GM19238 (cell line): ENCODE measurements around the gene NDUFS6.

ENCODE experiments used
- DNase-seq: peaks from one replicate; pipeline ENCODE4 v3.0.0; 2011; ENCODE audit warnings: low spot score; ENCODE audit not compliant: insufficient read length

The NDUFS6 gene

DNA sequence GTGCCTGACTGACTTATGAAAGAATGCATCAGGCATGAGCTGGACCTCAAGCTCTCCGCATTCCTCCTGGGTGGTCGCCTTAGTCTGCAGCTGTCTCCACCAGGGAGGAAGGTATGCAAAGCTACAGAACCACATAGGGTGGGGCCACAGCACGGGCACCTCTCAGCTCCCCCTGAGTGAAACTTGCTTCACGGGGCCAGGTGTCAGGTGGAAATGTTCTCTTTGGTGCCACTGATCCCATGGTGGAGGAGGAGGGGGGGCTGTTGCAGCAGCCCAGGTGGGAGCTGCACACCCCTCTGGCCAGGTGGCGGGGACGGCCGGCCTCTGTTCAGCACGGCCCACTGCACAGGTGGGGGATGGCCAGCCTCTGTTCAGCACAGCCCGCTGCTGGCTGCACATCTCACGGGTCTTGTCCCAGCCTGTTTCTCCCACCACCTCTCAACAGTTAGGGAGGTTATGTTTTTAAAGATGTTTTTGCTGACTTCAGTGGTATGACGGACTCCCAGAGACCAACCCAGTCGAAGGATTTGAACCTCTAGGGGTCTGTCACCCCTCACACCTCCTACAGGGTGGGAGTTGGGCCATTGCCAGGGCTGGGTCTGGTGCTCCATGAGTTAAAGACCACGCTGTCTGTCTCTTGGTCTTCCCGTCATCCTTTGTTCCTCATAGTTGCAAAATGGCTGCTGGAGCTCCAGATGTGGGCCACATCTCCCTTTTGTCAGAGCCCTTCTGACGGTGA lies 35.9 kb upstream of the NDUFS6 start:
- peak; percentile 60 for DNase-seq

DNA sequence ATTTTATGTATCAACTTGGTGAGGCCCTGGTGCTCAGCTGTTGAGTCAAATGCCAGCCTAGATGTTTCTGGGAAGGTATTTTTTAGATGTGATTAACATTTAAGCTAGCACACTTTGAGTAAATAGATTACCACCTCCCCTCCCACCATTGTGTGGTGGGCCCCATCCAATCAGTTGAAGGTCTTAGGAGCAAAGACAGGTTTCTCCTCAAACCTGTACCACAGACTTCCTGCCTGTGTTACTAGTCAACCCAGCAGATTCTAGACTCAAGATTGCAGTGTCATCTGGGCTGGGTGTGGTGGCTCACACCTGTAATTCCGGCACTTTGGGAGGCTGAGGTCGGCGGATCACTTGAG lies 35.3 kb upstream of the NDUFS6 start:
- DNase-seq: no peak

DNA sequence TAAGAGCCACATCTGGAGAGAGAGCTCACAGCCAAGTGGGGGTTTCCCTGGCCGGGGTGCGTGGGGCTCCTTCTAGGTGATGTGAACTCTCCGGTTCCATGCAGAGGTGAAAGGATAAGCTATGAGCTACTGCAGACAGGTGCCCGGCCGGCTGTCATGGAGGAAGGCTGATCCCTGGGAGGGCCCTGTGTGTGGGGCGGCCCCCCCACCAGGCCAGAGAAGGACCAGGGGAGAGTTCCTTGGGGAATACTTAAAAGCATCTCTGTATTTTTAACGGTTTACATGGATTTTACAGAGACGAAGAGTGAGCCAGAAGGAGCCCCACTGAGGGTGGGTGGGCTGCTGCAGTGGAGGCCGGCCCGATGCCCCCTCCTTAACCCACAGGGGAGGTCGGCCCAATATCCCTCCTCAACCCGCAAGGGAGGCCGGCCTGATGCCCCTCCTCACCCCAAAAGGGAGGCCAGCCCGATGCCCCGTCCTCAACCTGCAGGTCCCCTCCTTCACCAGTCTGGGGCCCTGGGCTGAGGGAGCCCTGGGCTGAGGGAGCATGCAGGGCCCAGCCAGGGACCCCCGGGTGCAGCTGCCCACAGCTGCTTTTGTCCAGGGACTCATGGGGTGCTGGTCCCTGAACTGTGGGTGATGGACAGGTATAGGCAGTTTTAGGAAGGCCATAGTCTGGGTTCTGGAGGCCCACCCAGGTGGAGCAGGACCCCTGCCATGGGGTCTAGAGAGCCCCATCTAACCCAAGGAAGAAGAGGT lies 33.5 kb upstream of the NDUFS6 start:
- DNase-seq: no peak

DNA sequence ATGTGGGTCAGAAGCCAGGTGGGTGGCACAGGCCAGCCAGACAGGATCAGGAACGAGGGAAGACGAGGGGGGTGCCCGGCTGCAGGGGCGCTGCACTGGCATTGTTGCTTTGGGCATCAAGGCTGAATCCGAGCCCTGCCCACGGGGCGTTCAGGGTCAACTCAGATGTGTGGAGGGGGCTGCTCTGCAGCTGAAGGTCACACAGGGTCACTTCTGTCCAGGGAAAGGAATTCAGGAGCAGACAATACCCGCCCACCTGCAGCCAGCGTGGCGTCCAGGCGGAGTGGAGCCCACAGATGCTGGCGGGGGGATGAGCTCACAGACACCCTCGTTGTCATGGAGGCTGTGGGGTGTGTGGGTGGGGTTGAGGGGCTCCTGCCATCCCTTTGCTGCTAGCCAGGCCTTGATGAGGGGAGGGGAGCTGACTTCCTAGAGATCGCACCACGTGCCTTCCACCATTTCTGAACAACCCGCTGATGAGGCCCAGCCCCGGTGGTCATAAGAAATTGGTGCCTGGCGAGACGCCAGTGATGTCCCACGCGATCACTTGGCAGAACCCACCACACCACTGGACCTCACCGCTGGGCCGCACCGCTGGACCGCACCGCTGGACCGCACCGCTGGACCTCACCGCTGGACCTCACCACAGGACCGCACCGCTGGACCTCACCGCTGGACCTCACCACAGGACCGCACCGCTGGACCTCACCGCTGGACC lies 32.8 kb upstream of the NDUFS6 start:
- no peak for DNase-seq

DNA sequence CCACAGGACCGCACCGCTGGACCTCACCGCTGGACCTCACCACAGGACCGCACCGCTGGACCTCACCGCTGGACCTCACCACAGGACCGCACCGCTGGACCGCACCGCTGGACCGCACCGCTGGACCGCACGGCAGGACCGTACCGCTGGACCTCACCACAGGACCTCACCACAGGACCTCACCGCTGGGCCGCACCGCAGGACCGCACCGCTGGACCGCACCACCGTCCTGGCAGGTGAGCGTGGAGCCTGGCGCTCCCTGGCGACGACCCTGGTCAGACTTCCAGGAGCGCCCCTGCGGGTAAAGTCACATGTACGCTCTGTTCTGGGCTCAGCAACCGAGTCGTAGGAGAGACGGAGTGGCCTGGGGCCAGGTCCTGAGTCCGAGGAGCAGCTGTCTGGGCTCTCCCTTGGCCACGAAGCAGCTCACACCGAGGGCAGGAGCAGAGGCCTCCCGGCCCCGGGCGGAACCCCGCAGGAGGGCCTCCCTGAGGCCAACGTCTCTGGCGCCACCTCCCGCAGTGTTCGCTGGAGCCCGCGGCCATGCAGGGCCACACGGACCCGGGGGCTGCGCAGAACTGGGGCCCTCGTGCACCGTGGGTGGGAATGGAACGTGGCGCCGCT lies 32.1 kb upstream of the NDUFS6 start:
- no peak for DNase-seq

DNA sequence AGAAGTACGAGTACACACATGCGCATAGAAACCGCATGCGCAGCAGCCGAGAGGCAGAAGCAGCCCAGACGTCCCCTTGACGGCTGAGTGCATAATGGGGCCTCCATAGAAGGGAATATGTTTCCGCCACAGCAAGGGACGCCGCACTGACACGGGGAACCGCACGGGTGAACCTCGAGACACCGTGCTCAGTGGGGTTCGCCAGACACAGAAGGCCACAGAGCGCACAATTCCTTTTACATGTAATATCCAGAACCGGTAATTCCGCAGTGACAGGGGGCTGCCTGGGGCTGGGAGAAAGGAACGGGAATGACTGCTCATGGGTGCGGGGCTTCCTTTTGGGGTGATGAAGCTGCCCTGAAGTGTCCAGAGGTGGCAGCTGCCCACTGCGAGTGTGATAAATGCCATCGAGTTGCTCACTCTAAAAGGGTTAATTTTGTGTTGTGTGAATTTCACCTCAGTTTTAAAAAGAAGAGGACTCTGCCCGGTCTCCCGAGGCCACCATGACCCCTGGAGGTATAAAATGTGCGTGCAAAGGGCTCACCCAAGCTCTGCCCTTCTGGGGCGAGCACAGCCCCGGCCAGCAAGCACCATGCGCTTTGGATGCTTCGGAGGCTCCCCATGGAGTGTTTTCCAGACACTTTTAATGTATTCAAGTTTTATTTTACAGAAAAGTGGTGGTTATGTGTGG lies 31.3 kb upstream of the NDUFS6 start:
- no peak for DNase-seq

DNA sequence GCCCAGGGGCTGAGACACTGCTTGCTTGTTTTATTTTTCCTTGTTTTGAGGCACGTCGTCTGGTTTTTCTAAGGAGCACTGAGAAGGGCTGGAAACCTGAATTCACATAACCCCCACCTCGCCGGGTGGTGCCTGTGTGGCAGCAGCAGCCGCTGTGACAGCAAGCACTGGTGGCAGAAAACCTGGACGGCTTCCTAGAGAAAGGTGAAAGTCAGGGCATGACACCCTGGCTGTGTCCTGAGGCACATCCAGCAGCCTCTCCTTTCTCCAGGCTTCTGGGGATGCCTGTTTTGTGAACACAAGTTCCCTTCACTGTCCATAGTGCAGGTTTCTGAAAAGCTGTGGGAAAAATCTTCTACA lies 30.8 kb upstream of the NDUFS6 start:
- DNase-seq: no peak

DNA sequence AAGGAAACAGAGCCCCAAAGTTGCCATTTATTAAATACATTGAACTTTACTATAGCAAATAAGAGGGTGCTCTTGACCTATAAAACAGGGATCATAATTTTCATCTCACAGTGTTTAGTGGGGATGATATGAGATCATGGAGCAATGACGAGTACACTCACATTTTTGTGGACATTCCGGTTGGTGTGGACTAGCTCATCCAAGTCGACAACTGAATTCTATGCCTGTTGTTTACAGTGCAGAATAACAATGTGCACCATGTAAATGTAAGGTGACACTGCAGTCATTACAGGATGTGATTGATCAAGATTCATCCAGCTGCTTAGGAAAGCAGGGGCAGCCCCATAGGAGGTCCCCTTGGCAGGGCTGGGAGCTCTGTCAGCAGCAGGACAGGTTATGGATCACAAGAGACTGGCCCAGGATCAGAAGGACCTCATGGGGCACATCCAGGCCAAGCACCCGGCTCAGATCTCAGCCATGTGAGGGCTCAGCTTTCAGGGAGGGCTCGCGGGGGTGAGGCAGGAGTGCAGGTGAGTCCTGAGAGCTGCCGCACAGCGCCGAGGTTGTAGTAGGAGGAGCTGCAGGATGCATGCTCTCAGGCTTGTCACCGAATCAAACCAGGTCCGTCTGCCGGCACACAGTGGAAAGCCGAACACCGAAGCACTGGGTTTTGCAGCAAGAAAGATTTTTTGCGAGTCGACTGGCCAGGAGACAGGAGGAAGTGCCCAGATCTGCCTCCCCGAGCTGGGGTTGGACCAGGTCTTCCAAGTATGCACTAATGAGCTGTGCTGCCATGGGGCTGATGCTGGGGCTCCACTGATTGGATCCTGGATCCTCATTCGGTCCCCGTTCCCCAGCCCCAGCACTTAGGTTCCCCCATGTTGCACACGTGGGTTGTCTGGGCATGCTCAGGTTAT lies 29.8 kb upstream of the NDUFS6 start:
- no peak for DNase-seq

DNA sequence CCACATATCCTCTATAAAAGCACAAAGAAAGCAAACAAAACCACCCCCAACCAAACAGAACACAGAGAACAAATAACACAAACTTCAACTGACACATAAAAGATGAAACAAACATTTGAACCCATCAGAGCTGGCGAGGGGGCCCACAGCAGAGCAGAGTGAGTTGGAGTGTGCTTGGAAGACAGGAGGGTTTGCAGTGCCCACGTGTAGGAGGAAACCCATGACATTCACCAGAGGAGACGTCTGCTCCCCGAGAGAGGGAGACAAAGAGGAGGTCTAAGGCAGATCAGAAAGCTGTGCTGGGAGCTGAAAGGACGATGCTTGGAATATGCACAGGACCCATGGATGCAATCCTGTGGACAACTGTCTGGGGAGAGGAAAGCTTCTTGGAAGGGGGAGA lies 28.6 kb upstream of the NDUFS6 start:
- DNase-seq: no peak

DNA sequence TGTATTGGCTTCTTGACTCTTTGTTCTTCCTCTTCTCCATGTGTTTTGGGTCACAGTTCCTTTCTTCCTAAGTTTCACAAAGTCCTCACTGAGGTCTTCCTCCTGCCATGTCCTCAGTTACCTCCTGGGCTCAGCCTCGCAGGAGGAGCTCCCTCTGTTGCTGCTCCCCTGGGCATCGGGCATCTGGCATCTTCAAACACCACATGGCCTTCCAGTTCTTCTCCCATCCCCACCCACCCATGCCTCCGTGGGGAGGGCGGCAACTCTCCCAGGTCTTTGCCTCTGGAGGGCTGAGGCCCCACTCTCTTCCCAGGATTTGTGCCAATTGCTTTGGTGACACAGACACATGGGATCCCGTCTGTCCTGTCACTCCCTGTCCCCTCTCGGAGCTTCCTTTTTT lies 24.4 kb upstream of the NDUFS6 start:
- no peak for DNase-seq

DNA sequence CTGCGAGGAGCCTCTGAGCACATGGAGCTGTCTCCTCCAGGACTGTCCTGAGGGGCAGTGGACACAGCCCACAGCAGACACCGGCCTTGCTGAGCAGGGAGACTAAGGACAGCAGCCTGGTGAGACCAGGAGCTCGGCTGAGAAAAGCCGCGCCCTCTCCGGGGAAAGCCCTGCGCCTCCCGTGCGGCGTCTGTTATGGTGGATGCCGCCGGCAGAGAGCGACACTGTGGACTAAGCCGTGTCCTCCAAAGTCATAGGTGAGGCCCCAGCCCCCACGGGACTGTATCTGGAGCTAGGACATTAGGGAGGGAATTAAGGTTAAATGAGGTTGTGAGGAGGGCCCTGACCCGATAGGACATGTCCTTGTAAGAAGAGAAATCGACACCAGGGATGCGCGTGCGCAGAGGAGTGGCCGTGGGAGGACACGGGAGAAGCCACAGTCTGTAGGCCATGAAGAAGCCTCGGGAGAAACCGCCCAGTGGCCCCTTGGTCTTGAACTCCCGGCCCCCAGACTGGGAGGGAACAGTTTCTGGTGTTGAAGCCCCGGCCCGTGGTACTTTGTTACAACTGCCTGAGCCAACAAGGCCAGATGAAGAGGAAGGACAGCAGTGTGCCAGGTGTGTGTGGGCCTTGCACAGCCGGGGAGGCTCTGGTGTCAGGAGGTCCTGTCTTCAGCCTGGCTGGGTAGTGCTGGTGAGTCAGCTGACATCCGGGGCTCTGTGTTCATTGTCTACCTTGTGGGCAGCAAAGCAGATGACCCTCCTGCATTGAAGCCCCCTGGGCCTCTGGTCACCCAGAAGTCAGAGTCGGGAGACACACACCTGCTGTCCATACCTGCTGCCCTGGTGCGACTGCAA lies 23.7 kb upstream of the NDUFS6 start:
- no peak for DNase-seq

DNA sequence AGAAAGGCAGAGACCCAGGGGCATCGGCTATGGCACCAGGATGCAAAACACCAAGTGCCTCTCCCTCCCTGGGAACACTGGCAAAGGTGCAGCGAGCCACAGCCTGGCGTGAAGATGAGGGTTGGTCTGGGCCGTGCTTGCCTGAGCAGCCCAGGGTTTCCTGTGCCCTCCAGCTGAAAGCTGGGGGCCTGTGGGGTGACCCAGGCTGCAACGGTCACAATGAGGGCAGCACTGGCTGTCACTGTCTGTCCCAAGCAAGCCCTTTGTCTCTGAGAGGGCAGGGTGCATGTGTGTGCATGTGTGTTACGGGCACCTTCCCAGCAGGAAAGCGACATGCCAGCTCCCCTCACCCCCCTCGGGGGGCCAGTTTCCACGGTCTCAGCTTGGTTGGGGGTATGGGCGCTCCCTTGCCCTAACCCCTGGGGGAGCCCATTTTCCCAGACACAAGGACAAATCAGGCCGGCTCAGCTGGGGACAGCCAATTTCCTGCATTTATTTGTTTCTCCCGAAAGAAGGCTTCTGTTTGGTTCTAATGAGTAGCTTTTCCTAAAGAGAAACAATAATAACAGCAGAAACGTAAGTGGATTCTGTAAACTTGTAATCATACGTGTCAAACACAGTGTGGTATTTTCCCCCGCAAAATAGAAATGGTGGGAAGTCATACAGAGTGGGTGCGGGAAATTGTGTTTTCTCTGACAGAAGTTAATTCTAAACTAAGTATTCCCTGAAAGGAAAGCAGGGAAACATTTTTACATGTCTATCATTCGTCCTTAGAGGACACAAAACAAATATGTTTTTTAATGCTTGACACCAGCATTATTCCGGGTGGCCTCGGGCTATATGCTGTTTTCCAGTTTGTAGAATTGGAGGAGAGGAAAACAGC lies 22.8 kb upstream of the NDUFS6 start:
- no peak for DNase-seq

DNA sequence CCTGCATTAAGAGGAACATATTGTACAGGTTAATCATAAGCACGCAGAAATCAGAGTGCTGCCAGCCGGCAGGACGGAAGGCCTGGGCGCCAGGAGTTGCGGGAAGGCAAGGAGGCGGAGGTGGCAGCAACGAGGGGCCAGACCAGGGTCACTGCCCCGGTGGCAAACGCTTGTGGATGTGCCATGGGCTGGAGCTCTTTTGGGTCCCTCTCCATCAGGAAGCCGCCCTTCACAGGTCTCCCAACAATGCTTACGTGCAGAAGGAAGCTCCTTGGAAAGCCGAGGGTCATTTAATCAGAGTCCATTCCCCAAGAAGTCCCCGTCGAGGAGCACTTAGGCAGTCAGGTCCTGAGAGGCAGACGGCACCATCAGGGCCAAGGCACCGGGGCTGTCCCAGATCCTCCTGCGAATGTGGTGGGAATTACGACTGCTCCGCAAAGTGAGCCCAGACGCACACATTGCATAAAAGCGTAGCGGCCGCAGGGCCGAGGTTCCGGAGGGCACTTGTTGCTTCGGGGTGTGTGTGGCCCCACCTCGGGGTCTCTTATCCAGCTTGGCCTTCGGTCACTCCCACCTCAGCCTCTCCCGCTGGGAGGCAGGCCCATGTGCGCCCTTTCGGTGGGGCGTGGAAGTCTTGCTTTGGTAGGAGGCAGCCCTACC lies 22.1 kb upstream of the NDUFS6 start:
- no peak for DNase-seq

DNA sequence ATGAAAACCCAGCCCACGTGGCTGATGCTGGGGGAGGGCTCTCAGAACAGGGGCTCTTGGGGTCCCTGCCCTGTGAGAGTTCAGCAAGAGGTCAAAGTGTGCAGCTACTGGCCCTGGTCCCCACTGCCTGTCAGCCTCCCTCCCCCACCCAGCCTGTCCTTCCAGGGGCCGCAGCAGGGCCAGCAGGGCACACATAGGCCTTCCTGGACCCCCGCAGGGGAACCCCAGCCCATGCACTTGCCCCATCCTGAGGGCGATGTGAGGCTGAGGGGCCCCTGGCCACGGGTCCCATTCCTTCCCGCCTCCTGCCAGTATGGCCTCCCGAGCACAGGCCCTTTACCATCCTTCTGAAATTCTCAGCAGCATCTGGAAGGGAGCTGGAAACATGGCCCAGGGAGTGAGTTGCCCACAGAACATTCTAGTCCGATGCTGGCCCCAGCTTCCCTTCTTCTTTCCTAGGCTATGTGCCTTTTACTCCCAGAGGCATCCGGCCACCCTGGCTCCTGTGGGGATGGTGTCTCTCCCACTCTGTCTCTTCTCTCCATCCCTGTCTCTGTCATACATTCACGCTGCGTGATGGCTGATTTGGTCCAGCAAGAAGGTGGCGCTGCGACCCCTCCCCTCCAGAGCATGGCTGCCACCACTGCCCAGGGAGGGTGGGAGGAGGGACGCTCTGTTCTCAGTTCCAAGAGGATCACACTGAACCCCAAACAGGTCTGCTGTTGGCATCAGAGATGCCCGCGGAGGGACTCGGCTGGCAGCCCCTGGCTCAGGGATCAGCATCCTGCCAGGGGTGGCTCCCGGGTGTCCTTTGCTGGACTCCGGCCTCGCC lies 21.2 kb upstream of the NDUFS6 start:
- DNase-seq: no peak

DNA sequence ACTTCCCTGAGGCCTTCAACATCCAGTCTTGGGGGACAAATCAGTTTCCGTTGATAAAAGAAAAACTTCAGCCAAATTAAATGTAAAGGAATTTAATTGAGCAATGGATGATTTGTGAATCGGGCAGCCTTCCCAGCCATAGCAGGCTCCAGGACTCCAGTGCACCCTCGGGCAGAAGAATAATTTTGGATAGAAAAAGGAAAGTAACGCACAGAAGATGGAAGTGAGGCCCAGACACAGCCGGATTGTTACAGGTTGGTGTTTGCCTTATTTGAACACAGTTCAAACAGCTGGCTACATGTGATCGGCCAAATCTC lies 20.6 kb upstream of the NDUFS6 start:
- no peak for DNase-seq

DNA sequence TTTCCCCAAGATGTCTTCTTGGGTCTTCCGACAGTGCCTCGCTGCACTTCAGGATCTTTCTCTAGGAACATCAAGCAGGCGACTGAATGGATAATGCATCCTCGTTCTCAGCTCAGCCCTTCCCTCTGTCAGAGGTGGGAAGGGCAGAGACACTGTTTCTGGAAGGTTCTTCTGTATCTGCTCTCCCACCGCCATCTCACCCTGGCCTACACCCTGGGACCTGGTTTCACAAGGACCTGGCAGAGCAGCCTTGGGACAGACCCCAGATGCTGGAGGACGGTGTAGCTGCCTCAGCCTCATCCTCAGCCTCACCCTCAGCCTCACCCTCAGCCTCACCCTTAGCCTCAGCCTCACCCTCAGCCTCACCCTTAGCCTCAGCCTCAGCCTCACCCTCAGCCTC lies 20.1 kb upstream of the NDUFS6 start:
- DNase-seq: no peak

DNA sequence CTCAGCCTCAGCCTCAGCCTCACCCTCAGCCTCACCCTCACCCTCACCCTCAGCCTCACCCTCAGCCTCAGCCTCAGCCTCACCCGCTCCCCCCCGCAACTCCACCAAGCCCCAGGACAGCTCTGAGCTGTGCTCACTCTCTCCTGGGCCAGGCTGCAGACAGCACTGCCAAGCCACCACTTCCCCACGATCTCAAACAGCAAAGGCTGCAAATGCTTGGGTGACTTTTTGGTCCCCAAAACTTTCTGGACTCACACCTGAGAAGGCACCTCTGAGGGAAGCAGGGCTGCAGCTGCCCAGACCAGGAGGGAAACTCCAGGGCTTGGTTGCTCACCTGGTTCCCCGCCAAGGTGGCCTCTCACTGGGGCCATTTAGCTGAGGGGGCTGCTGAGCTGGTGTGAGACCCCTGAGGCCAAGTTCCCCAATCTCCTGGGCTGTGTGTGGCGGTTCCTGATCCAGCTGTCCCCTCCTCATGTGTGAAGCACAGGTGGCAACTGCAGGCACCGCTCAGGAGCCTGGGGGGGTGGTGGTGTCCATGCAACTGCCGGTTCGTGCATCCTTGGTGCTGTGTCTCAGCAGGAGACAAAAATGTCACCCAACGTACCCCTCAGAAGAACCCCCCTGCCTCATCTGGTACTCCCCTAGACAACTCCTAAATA lies 19.4 kb upstream of the NDUFS6 start:
- no peak for DNase-seq
